ENCODE measurements around the gene KIR2DL1. TPM values are rescaled to one million over a fixed set of nuclear protein-coding genes. Genes with fewer than 3 reads are reported as not detected.
"Not testable (repeated sequence)": the region's sequence is repeated elsewhere in the genome, so short reads cannot be mapped to it uniquely, and the experiment has no call there.

Gene KIR2DL1
- polyA plus RNA-seq, 5 donors: 0.13 to 0.26 (median 0.18) TPM; not detected in 1

GRCh38 chr19:54771018-54771960, 1.7 kb downstream of the KIR2DL1 start:
- DNase-seq: not testable (repeated sequence)

GRCh38 chr19:54772666-54773065, 3.1 kb downstream of the KIR2DL1 start:
- not testable (repeated sequence) for DNase-seq

GRCh38 chr19:54775095-54775815, 5.7 kb downstream of the KIR2DL1 start:
- DNase-seq: not testable (repeated sequence)

- not testable (repeated sequence) for DNase-seq
These were observed 6.2 kb downstream of the KIR2DL1 start for GRCh38 chr19:54775830-54776229.

DNA sequence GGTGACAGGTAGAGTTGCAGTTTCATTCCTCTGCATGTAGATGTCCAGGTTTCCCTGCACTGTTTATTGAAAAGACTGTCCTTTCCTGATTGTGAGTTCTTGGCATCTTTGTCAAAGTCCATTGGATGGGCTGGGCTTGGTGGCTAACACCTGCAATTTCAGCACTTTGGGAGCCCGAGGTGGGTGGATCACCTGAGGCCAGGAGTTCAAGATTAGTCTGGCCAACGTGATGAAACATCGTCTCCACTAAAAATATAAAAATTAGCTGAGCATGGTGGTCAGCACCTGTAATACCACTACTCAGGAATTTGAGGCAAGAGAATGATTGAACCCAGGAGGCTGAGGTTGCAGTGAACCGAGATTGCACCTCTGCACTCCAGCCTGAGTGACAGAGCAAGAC, 8.3 kb downstream of the KIR2DL1 start:
- DNase-seq: not testable (repeated sequence)

DNA sequence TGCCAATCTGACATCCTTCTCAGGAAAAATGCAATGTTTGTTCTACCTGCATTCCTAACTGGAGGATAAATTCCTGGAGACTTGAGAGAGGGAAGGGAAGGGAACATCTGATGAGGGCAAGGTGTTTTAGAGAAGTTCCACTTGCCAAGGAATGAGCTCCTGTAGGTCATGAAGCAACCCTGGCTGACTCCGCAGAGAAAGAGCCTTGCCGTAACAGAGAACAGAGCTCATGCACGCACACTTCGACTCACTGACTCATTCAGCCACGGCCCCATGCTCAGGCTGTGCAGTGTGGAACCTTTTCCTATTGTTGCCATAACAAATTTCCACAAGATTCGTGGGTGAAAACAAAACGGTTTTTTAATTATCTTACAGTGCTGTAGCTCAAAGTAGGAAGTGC, 9.3 kb downstream of the KIR2DL1 start:
- DNase-seq: not testable (repeated sequence)

DNA sequence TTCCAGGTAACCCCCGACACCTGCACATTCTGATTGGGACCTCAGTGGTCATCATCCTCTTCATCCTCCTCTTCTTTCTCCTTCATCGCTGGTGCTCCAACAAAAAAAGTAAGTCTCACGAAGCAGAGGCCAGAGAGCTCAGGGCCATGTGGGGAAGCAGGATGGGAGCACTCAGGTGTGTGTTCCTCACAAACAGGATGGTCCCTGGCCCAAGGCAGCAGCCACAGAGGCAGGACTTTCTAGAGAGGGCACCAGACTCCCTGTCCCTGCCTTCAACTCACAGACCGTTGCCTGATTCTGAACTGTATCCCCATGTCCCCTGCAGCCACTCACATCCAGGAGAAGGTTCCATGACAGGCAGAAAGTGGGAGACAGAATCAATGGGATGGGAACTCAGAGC, 13.3 kb downstream of the KIR2DL1 start:
- DNase-seq: not testable (repeated sequence)

GRCh38 chr19:54786091-54786723, 16.6 kb downstream of the KIR2DL1 start:
- DNase-seq: not testable (repeated sequence)

- not testable (repeated sequence) for DNase-seq
These were observed 18.6 kb downstream of the KIR2DL1 start for GRCh38 chr19:54788154-54788553.

DNA sequence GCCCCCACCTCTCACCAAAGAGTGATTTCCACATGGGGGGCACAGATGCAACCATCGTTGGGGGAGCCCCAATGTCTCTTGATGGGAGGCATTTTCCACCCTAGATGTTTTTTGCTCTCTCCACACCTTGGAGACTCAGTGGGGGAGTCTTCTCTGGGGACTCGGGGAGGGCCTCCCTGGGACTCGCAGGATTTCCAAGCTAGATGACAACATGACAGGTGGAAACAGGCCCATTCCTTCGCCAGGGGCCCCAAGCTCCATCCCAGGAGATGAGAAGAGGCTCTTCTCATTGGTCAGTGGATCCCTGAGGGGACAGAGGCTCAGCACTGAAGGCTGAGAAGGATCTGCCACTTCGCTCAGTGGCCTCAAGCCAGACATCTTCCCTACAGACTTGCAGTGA, 21.1 kb downstream of the KIR2DL1 start:
- no peak for DNase-seq

DNA sequence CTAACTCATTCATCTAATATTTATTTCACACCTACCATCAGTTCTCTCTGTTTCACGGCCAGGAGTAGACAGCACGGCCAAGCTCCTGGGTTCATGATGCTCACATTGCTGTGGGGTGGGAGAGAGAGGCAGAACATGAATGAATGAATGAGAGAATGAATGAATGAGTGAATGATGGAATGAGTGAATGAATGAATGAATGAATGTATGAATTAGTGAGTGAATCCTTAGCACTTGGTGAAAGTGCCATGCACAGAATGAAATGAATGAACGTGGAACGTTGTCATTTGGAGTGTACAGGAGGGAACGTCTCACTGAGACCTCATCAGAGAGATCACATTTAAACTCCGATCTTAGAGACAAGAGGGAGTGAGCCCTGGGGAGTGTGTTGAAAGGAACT, 21.9 kb downstream of the KIR2DL1 start:
- no peak for DNase-seq

- DNase-seq: no peak
These were observed 23.2 kb downstream of the KIR2DL1 start for GRCh38 chr19:54792814-54793213.

DNA sequence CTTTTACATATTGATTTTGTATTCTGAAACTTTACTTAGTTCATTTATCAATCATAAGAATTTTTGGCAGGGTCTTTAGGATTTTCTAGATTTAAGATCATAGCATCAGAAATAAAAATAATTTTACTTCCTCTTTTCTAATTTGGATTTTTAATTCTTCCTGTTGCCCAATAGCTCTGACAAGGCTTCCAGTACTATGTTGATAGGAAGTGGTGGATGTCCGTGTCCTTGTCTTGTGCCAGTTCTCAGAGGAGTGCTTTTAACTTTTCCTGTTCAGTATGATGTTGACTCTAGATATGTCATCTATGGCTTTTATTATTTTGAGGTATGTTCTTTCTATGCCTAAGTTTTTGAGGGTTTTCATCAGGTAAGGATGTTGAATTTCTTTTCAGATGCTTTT, 26.2 kb downstream of the KIR2DL1 start:
- no peak for DNase-seq

- DNase-seq: no peak
These were observed 33.8 kb downstream of the KIR2DL1 start, which contains the start of gene KIR2DL4 for GRCh38 chr19:54803410-54803809. KIR2DL4 (plus strand) TSS chr19:54803610; CDS start chr19:54803652, 42 bp downstream.

- no peak for DNase-seq
These were observed 34.5 kb downstream of the KIR2DL1 start for GRCh38 chr19:54804101-54804500.

DNA sequence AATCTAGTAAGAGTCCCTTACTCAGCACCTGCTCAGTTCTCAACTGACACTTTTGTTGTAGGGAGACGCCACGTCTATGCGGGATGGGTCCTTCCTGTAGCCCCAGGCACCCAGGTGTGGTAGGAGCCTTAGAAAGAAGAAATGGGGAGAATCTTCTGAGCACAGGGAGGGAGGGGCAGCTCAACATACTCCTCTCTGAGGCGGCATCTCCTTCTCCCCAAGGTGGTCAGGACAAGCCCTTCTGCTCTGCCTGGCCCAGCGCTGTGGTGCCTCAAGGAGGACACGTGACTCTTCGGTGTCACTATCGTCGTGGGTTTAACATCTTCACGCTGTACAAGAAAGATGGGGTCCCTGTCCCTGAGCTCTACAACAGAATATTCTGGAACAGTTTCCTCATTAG, 35.0 kb downstream of the KIR2DL1 start:
- no peak for DNase-seq

DNA sequence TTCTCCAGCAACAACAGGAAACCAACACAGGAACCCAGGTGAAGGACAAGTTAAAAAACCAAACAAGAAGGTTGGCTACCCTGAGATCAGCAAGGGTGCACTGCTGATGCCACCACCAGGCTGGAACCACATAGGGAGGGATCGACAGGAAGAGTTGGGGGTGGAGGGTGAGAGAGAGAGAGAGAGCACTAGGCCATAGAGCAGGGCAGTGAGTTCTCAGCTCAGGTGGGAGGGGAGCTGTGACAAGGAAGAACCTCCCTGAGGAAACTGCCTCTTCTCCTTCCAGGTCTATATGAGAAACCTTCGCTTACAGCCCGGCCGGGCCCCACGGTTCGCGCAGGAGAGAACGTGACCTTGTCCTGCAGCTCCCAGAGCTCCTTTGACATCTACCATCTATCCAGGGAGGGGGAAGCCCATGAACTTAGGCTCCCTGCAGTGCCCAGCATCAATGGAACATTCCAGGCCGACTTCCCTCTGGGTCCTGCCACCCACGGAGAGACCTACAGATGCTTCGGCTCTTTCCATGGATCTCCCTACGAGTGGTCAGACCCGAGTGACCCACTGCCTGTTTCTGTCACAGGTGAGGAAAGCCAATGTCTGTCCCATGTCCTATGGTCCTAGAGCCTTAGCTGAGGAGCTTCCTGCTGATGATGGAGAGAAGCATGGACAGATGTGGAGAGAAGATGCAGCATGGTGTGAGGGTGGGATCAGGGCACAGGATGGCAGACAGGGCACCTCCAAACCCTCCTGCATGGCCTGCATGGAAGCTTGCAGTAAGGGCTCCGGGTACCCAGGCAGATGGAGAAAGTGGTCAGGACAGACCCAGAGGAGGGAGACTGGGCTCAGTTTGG, 36.3 kb downstream of the KIR2DL1 start:
- no peak for DNase-seq

DNA sequence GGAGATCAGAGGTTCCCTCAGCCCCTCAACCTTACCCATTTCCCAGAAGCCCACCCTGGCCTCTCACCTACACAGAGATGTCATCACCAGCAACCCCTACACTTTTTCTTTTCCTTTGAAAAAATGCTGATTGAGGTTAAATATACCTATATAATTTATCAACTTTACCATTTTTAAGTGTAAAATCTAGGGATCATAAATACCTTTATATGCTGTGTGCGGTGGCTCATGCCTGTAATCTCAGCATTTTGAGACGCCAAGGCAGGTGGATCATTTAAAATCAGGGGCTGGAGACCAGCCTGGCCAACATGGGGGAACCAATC, 36.9 kb downstream of the KIR2DL1 start:
- no peak for DNase-seq

- DNase-seq: not testable (repeated sequence)
These were observed 45.0 kb downstream of the KIR2DL1 start for GRCh38 chr19:54814571-54814970.

GRCh38 chr19:54816251-54816650, 46.7 kb downstream of the KIR2DL1 start, which contains the start of gene KIR3DL1:
KIR3DL1 (plus strand) TSS chr19:54816468.
- not testable (repeated sequence) for DNase-seq

Data from right lung (tissue), 5 donors.